Activated effector memory CD4-positive, alpha-beta T cell treated with Interleukin-2 at 50 U/mL for 16 hours (primary cell): Measurements from ENCODE around the gene TAB3.

ENCODE experiments used
- DNase-seq: peaks from one replicate; pipeline ENCODE4 v3.0.0-alpha.2; 2020

The TAB3 gene

DNA sequence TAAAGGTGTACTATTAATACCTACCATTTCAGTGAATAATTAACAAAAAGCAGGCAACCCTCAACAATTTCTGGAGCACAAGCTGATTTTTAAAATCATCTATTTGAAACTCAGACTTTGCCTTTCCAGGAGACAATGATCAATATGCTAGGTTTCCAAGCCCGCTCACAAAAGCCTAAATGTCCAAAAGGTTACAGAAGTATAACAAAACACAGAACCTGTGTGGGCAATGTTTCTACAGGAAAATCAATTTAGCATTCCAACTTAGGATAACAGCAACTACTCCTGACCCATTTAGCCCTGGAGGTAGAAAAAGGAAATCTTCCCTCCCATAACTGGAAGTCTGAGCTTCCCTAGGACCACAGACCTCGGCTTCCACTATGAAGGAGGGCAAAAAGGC lies 3.9 kb downstream of the TAB3 start:
- no peak for DNase-seq

DNA sequence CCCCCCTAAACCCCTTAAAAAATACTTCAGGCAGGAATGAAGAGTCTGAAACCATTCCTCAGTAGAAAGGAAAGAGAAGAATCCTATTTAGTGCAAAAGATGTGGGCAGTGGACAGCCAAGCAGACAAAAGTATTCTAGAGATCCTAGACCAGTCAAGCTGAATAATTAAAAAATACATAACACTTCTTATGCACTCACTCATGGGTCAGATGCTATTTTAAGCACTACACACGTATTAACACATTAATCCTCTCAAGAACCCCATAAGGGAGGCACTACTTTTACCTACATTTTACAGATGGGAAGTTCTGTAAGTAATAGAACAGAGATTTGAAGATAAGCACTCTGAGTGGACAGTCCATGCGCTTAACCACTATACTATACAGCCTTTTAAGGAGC lies 5.9 kb downstream of the TAB3 start:
- no peak for DNase-seq

DNA sequence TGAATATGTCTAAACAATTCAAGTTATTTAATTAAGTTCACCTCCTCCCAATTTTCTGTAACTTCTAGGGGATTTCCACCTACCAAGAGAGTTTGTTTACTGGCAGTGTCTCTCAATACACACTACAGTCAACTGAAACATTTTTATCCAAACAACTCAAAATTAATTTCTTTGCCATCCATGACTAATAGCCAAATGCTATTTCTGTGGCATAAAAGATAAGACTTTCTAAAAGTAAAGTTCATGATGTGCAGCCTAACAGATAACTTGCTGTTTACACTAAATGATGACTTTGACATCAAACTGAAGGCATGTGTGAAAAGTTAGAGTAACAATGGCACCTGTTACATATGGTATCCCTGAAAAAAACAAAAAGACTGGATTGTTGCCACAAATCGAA lies 7.3 kb downstream of the TAB3 start:
- DNase-seq: no peak

DNA sequence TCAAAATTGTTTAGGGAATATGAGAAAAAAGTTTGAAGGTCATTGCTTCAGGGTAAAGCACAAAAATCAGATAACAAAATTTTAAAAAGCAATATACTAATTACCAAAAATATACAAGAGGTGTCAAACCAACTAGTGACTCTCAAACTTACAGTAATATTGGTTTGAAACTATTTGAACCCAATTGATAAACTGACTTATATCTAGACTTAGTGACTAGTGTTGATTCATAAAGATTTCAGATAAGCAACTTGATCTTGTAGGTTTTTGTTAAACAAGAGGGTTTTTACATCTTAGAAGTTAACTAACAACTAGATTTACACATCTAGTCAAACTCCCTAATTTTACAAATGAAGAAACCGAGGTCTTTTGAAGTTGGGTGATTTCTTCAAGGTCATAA lies 7.7 kb downstream of the TAB3 start:
- no peak for DNase-seq

DNA sequence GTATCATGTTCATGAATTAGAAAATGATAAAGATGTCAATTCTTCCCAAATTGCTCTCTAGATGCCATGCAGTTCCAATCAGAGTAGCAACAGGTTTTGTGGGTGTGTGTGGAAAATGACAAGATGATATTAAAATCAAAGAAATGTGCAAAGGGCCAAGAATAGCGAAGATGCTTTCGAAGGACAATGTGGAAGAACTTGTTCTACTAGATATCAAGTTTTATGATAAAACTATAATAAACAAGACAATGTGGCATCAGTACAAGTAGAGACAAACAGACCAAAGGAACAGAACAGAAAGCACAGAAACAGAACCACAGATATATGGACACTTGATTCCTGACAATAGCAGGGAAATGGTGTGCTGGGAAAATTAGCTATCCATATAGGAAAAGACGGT lies 9.0 kb downstream of the TAB3 start:
- DNase-seq: no peak

DNA sequence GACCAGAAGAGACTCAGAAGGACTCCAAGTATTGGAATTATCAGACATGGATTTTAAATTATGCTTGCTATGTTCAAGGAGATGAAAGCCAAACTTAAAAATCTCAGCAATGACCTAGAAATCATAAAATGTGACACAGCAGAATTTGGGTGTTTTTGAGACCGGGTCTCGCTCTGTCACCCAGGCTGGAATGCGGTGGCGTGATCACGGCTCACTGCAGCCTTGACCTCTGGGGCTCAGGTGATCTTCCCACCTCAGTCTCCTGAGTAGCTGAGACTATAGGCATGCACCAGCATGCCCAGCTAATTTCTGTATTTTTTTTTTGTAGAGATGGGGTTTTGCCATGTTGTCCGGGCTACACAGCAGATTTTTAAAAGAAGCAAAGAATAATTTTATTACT lies 12.7 kb downstream of the TAB3 start:
- no peak for DNase-seq

DNA sequence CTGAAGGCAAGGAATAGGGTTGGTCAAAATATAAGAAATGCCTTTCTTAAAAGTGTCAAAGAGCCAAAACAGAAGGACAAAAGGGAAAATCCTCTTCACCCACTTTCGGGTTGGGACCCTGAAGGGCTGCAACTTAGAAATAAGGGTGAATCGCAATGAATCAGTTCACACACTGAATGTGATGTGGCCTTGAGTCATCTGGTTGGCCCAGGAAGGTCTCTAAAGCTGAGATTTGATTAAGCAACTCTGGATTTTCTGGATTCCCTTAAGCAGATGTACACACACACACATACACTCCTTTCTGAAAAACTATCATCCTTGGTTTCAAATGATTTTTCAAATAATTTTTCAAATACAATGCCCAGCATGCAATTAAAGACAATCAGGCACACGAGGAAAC lies 13.1 kb downstream of the TAB3 start:
- DNase-seq: no peak

DNA sequence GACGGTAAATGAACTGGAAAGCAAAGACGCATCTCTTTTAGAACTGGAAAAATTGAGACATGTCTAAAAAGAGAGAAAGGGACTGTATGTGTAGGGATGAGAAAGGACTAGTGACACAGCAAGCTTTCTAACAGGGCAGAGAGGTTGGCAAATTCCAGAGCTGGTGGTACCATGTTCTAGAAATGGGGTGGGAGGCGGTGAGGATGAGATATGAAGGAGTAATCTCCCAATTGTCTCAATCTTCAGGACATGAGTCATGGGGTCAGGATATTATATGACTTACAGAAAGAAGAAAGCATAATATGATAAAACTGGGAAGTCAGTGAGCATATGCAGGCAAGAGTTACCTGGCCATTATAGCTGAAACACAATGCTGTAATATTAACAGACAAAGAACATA lies 14.2 kb downstream of the TAB3 start:
- no peak for DNase-seq

DNA sequence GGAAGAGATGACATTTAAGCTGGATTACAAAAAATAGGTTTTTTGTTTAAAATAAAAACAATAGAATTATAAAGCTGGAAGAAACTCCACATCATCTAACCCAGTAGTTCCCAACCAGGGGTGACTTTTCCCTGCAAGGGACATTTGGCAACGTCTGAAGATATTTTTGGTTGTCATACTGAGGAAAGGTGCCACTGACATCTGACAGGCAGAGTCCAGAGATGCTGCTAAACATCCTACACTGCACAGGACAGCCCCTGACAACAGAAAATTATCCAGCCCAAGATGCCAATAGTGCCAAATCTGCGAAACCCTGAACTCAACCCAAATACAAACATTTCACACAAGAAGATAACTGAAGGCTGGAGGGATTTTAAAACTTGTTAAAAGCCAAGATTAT lies 18.5 kb downstream of the TAB3 start:
- no peak for DNase-seq

DNA sequence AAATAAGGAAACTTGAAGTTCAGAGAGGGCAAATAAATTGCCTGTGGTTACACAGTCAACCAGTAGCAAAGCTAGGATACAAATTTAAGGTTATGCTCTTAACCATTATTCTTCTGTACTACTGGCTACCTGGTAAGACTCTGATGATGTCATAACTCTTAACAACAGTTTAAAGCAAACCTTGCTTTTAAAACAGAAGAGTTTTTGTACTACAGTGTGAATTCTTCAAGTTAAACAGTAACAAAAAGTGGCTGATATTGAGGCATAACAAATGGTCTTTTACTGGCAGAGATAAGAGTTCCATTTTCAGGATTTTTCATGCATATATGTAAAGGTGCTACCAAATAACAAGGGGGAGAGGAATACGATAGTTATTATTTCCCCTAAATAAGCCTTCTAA lies 23.4 kb downstream of the TAB3 start:
- DNase-seq: no peak

DNA sequence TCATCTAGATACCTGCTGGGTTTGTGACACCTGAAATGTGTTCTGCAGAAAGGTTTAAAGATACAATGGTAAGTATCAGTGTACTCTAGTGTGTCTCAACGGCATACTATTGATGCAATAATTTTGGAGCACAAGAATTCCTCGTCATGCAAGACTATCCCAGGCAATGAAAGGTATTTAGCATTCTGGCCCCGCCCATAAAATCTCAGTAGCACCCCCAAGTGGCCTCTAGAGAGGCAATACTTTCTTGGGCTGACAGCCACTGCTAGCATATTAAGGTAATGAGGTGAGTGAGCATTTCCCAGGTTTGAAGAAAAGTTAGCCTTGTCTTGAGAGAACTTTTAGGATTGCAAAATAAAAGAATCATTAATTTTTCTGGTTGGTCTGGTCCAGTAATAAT lies 24.0 kb downstream of the TAB3 start:
- no peak for DNase-seq

DNA sequence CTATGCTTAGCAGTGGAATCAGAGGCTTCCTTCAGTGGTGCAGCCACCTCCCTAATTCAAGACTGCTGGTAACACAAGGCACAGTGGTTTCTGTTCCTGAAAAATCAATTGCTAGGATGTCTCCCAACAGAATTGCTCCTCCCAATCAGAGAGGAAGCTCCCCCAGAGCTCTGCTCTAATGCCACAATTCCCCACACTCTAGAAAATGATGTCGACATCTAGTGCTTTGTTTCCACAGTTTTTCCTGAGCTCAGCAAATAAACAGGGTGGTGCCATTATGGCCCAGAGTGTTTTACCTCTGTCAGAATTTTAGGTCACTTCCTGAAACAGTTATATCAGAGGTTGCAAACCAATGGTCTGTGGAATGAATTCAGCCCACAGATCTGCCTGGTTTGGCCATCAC lies 24.7 kb downstream of the TAB3 start:
- DNase-seq: no peak

DNA sequence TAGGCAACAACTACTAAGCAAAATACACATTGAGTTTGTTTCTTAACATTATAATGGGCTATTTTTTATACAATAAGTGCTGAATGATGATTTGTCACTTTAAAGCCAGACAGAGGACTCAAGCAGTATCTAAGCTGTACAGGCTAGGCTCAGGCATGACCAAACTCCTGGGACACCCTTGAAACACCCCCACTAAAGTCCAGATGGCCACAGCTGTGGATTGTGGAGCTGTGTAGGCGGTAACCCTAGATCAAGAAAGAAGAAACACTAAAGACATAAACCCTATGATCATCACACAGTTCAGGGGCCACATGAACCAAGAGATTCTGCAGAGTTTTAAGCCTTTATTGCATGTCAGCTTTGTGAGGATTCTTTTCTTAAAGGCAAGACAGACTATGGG lies 25.1 kb downstream of the TAB3 start:
- no peak for DNase-seq

DNA sequence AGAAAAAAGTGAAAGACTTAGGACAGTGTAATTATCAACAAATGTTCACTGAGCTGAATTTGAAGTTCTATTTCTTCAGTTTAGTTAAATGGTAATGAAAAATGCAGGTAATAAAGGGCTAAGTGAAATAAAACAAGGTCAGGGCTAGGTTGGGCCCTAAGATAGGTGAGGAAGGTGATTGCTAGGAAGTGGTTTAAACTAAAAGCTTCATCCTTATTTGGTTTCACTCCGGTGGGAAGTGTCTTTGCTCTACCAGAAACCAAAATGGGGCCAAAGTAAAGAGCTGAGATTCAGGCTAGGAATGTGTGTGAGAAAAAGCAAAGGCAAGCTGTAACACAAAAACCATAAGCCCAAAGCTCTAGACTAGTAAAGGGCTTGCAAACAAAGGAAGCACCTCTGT lies 31.0 kb downstream of the TAB3 start:
- DNase-seq: no peak

DNA sequence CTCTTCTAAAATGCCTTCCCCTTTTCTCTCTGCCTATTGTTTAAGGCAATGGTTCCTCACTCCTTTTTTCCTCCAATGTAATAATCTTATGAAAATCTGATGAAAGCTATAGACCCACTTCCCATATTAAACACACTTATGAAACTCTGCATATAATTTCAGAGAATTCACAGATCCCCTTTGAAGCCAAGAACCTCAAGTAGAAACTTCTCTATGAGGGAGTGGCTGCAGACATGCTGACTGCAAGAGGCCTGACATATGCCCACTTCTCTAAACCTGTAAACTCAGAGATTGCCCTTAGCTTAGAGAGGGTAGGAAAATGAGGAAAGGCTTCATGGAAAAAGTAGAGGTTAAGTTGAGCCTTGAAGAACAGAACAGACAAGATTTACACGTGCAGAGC lies 37.6 kb downstream of the TAB3 start:
- DNase-seq: no peak

DNA sequence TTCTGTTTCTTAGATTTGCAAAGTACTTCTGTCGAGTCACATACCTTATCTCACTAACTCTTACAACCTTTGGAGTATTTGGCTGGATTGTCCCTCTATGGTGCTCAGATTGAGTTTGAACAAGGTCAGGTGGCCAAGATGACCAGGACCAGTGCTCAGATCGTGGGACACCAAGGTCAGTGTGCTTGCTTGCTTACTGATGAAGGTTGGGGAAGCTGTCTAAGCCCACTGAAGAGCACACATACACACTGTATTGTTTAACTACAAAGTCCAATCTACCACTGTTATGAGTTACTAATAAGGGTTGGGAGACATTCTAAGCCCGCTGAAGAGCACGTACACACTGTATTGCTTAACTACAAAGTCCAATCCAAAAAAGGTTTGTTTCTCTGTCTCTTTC lies 53.7 kb downstream of the TAB3 start:
- no peak for DNase-seq

DNA sequence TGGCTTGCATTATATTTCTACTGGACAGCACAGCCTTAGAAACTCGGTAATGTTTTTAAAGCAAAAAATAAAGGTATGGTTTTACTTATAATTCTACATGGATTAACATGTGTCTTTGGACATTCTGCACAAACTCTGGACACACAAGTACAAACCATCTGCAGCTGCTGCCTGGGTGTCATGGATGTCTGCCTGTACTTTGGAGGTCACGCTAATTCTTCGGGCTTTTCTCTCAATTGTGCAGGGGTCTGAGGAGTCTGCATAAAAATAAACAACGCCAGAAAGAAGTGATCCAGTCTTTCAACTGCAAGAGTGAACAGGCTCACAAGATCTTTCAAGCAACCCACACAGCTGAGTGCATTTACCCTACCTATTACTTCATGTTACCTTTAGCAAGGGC lies 55.2 kb downstream of the TAB3 start:
- DNase-seq: no peak

DNA sequence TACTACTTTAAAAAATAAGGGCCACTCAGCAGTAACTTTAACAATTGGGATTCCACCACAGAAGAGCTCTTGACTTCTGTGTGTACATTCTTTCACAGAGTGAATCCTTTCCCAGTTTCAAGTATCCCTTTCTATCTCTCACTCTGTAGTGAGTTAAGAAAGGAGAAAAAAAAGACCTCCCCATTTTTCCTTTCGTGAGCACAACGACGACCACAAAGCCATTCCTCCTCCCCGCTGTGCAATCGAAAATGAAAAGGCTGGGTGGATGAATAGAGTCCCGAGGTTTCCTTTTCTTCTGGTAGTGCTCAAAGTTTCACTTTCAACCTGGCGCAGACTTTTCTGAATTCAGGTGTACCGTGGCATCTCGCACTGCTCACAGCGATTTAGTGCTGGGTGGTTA lies 58.0 kb downstream of the TAB3 start:
- no peak for DNase-seq

DNA sequence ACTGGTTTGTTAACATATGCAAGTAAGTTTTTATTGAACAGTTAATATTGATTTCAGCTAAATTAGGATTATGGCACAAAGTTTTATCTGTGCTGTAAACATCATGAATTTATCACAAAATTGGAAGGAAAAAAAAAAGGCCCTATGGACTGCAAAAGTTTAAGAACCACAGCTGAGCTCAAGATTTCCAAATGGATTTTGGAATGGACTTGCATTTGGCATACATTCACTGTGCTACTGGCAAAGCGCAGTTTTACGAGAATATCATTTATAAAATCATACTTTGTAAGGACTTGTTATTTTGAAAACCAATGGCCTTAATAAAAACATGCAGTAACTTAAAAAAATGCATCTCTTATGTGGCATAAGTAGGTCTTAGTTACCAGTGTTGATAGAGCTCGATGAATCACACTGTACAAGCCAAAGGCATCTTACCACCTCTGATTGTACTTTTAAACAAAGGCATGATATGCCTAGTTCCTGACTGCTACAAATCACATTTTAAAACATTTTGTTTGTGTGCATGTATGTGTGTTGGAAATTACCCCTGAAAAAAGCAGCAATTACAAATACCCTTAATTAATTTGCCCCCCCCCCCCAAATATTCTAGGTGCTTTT lies 58.6 kb downstream of the TAB3 start:
- no peak for DNase-seq

DNA sequence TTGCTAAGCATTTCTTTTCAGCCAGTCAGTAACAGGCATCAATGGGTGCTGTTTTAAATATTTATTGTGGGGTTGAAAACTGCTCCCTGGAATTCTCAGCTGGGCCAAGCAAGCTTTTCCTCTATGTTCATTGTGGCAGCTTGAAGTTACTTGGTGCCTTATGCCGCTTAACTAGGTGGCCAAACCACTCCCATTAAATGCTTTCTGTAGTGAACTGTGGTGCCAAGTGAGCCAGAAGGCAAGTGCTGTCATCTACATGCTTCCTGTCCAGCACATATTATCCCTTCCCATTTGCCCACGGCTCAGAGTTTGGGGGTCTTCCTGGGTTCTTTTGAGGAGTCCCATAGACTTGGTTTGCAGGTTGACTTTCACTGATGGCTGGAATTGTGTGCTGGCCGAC lies 64.8 kb downstream of the TAB3 start:
- no peak for DNase-seq

DNA sequence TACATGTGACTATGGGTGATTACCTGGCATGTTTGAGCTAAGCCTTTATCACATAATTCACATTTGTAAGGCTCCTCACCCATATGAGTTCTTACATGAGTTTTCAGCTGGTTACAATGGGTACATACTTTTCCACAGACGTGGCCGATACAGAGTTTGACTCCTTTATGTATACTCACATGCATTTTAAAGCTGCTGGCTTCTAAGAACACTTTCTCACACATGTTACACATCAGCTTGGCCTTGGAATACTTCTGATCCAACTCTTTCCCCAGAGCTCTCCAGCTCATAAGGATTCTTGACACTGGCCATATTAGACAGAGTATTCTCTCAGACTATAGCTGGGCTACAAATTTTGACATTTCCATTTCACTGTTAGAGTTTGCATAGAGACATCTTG lies 66.3 kb downstream of the TAB3 start:
- DNase-seq: no peak

DNA sequence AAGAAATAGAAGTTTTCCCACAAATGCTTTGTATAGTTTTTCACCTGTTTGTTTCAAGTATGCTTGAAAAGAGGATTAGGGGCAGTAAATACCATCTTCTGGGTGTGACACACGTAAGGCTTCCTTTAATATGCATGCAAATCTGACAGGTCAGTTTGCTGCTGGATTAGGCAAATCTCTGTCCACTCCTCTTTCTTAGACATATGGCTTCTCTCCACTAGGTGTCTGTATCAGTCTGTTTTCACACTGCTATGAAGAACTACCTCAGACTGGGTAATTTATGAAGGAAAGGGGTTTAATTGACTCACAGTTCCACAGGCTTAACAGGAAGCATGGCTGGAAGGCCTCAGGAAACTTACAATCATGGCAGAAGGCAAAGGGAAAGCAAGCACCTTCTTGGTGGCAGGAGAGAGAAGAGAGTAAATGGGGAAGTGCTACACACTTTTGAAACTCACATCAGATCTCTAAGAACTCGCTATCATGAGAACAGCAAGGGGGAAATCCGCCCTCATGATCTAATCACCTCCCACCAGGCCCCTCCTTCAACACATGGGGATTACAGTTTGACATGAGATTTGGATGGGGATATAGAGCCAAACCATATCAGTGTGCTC lies 66.9 kb downstream of the TAB3 start:
- no peak for DNase-seq

DNA sequence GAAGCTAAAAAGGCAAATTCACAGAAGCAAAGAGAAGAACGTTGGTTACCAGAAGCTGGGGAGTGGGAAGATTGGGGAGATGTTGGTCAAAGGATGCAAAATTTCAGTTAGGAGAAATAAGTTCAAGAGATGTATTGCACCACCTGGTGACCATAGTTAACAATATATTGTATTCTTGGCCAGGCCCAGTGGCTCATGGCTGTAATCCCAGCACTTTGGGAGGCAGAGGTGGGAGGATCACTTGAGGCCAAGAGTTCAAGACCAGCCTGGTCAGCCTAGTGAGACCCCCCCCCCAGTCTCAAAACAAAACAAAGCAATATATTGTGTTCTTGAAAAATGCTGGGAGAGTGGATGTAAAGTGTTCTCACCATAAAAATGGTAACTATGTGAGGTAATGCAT lies 67.9 kb downstream of the TAB3 start:
- no peak for DNase-seq

DNA sequence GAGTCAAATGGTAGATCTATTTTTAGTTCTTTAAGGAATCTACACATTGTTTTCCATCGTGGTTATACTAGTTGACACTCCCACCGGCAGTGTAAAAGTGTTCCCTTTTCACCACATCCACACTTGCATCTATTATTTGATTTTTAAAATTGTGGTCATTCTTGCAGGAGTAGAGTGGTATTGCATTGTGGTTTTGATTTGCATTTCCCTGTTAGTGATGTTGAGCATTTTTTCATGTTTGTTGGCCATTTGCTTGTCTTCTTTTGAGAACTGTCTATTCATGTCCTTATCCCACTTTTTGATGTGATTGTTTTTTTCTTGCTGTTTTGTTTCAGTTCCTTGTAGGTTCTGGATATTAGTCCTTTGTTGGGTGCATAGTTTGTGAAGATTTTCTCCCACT lies 70.0 kb downstream of the TAB3 start:
- DNase-seq: no peak

DNA sequence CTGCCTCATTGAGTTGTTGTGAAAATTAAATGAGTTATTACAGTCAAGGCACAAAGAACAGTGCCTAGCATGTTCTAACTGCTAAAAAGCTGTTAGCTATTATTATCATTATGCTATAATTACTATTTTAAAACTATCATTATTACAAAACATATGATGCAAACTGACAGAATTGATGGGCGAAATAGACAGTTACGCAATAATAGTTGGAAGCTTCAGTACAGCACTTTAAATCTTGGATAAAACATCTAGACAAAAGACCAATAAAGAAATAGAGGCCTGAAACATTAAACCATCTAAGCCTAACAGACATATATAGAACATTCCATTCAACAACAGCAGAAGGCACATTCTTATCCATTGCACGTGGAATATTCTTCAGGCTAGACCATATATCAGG lies 73.0 kb downstream of the TAB3 start:
- DNase-seq: no peak

DNA sequence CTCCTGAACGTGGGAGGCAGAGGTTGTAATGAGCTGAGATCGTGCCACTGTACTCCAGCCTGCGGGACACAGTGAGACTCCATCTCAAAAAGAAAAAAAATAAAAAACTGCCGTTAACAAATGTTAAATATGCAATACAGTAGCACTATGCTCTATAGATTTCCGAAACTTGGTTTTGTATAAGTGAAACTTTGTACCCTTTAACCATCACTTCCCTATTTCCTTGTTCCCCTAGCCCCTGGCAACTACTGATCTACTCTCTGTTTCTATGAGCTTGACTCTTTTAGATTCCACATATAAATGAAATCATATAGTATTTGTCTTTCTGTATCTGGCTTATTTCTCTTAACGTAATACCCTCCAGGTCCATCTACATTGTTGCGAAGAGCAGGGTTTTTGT lies 74.1 kb downstream of the TAB3 start:
- no peak for DNase-seq
